GM12878 (cell line): ENCODE results near the gene YWHAG.

Experiments
- ATF3 ChIP-seq: IDR thresholded peaks from 2 replicates; pipeline ENCODE4 v1.6.1; 2011; ENCODE audit warnings: low read depth, mild to moderate bottlenecking, low read length, moderate library complexity, borderline replicate concordance; ENCODE audit errors: extremely low read depth
- POLR2A ChIP-seq: IDR thresholded peaks from 2 replicates; pipeline ENCODE4 v1.6.1; 2011; ENCODE audit warnings: low read depth, mild to moderate bottlenecking, low read length

- TF ChIP-seq POLR2A (no peak), ATF3 (no peak)
Observed at GRCh38 chr7:76358011-76358480, 745 bp downstream of the YWHAG start.
